ENCODE results near the gene RRAS2. TPM values are rescaled to one million over a fixed set of nuclear protein-coding genes. Genes with fewer than 3 reads are reported as not detected.

RRAS2 gene
- total and polyA plus RNA-seq, 12 donors, result 9.2 to 59.3 (median 26.6) TPM

DNA sequence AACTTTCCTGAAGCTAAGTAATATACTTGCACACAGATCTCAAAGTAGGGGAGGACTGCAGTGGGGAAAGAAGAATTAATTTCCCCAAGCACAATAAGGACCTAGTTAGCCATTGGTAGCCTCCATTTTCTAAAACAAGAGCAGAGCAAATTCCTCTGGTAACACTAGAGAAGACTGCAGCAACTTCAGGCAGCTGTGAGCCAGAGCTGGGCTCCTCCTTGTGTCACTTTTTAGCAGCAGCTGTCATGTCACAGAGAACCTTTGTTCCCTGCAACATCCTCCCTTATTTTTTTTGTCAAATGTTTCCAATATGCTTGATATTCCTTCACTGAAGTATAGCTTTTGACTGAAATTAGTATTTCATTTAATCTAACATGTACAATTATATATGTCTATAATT lies 54.4 kb downstream of the RRAS2 start:
- peaks cover 1 to 19% of the 10 kb centered on the region in 2 donors for H3K4me1 ChIP-seq (replicated peaks in 1 of 2)
- no peak overlapping the region for H3K27ac ChIP-seq
- H3K4me3 ChIP-seq, result no peak overlapping the region
- no peaks in the 10 kb centered on the region for H3K9me3 ChIP-seq (replicated peaks in 1 of 3)
- no peaks in the 10 kb centered on the region for H3K27me3 ChIP-seq
- TF ChIP-seq, protein P1, sequence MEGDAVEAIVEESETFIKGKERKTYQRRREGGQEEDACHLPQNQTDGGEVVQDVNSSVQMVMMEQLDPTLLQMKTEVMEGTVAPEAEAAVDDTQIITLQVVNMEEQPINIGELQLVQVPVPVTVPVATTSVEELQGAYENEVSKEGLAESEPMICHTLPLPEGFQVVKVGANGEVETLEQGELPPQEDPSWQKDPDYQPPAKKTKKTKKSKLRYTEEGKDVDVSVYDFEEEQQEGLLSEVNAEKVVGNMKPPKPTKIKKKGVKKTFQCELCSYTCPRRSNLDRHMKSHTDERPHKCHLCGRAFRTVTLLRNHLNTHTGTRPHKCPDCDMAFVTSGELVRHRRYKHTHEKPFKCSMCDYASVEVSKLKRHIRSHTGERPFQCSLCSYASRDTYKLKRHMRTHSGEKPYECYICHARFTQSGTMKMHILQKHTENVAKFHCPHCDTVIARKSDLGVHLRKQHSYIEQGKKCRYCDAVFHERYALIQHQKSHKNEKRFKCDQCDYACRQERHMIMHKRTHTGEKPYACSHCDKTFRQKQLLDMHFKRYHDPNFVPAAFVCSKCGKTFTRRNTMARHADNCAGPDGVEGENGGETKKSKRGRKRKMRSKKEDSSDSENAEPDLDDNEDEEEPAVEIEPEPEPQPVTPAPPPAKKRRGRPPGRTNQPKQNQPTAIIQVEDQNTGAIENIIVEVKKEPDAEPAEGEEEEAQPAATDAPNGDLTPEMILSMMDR (IDR thresholded peaks at IDR 0.05), result no peak
- TF ChIP-seq POLR2A (IDR thresholded peaks at IDR 0.05), result no peak
- DNase-seq, result no peak
- H3K36me3 ChIP-seq (replicated peaks in 1 of 2), result no peaks in the 10 kb centered on the region
- intact Hi-C loops (cut with DNase I), result loop anchor here in 1 of 2 donors (5.0 to 10.0 kb wide), 2 partner anchors 50 to 148 kb away; partner anchors contain the start of gene RRAS2

DNA sequence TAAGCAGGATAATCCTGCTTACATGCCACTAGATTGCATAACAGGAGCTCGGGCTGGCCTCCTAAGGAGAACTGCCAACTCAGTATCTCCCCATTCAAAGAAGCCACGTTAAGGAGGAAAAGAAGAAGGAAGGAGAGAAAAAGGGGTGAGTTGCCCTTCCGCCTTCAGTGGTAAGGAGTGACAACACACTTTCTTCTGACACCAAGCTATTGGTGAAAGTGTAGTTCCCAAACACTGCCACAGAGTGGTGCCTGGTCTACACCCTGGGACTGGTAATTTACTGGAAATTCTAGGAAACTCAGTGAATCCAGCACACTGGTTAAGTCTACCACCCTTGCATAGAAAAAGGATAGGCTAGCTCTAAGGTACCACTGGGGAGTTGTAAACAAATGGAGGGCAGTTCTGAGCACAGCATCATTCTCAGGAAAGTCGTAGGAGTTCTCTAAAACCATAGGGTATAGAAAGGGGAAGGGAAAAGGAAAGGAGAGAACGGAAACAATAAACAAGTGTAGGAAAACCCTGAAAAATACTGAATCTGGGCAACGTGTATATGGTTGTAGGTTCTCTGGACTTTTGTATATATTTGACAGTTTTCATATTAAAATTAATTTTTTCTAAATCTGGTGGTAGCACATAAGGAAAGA lies 58.2 kb downstream of the RRAS2 start:
- TF ChIP-seq POLR2A (IDR thresholded peaks at IDR 0.05), result no peak
- TF ChIP-seq, protein P1 (IDR thresholded peaks at IDR 0.05), result peak; percentile 71 to 88 (median 83)
- no peak overlapping the region for H3K4me3 ChIP-seq
- no peaks in the 10 kb centered on the region for H3K9me3 ChIP-seq (replicated peaks in 1 of 3)
- H3K36me3 ChIP-seq (replicated peaks in 1 of 2), result no peaks in the 10 kb centered on the region
- intact Hi-C loops (cut with DNase I), result loop anchor here in 1 of 2 donors (5.0 to 10.0 kb wide), 2 partner anchors 54 to 152 kb away; partner anchors contain the start of gene RRAS2
- peak; percentile 58 to 85 (median 65) for DNase-seq
- H3K27me3 ChIP-seq, result no peaks in the 10 kb centered on the region
- WGBS, 4 donors, result 28 to 33% (median 30%) methylated on average over 6 of the region's 6 CpGs
- peaks cover 0 to 7% of the 10 kb centered on the region in 2 donors for H3K4me1 ChIP-seq (replicated peaks in 1 of 2)
- H3K27ac ChIP-seq, result no peak overlapping the region

DNA sequence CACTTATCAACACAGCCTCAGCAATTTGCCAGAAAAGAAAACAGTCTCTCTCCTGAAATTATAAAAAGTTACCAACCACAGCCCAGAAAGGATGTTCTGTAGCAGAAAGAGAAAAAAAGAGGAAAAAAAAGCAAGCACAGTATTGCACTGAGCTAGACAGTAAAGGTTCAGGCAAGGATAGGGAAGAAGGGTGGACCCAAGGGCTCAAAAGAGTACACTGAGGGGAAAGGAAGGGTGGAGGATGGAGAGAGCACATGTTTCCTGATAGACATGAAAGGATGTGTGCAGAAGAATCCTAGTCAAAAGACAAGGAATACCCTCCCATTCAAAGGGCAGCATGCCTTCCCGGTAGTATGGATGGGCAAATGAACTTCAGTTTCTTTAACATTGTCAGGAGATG lies 59.1 kb downstream of the RRAS2 start:
- peaks cover 0 to 7% of the 10 kb centered on the region in 2 donors for H3K4me1 ChIP-seq (replicated peaks in 1 of 2)
- TF ChIP-seq, protein P1 (IDR thresholded peaks at IDR 0.05), result no peak
- TF ChIP-seq POLR2A (IDR thresholded peaks at IDR 0.05), result no peak
- H3K36me3 ChIP-seq (replicated peaks in 1 of 2), result no peaks in the 10 kb centered on the region
- no peaks in the 10 kb centered on the region for H3K9me3 ChIP-seq (replicated peaks in 1 of 3)
- intact Hi-C loops (cut with DNase I), result loop anchor here (5.0 to 10.0 kb wide), 3 partner anchors 55 to 155 kb away; partner anchors contain the start of gene RRAS2 (in 1 of the 2)
- WGBS, 4 donors, result 77 to 86% (median 79%) methylated on average over 1 of the region's 1 CpG
- H3K27ac ChIP-seq, result no peak overlapping the region
- H3K4me3 ChIP-seq, result no peak overlapping the region
- no peak for DNase-seq
- H3K27me3 ChIP-seq, result no peaks in the 10 kb centered on the region

DNA sequence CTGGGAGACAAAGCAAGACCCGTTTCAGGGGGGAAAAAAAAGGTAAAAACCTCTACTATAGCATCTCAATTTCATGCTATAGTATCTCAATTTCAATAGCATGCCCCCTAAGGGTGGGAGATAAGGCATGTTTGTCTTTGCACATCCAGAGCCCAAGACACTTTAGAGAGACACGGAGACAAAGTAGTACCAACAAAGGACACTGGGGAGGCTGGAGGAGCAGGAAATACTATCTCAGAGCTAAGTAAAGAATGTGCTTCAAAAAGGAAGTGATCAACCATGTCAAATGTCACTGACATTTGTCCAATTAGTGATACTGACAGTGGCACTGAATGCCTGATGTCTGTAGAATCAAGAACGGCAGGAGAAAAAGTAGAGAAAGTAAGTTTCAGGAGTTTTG lies 68.6 kb downstream of the RRAS2 start:
- Histone ChIP-seq H3K4me1 (replicated peaks in 1 of 2) (no peaks in the 10 kb centered on the region), H3K36me3 (replicated peaks in 1 of 2) (no peaks in the 10 kb centered on the region), H3K9me3 (replicated peaks in 1 of 3) (no peaks in the 10 kb centered on the region), H3K27ac (no peak overlapping the region), H3K4me3 (no peak overlapping the region), H3K27me3 (no peaks in the 10 kb centered on the region)
- 83 to 94% (median 87%) methylated on average over 3 of the region's 3 CpGs for WGBS, 4 donors
- TF ChIP-seq, protein P1 (IDR thresholded peaks at IDR 0.05), result no peak
- no peak for DNase-seq
- intact Hi-C loops (cut with DNase I), result loop anchor here in 1 of 2 donors (10.0 kb wide), 1 partner anchor 164 kb away; no protein-coding TSS in a partner anchor

Measured in adrenal gland (tissue), 12 donors.